Glutamatergic neuron (in vitro differentiated cells): ENCODE data around the gene PLA2G4A. TPM values are rescaled to one million over a fixed set of nuclear protein-coding genes. Genes with fewer than 3 reads are reported as not detected.

ENCODE experiments used
- DNase-seq: peaks from one replicate; pipeline ENCODE4 v3.0.0; 2022
- H3K27ac Mint-ChIP-seq: one replicate; pipeline ENCODE4 v1.8.0; 2020; ENCODE audit warnings: mild to moderate bottlenecking, mixed read lengths, inconsistent platforms; ENCODE audit not compliant: unreplicated experiment
- H3K27me3 Mint-ChIP-seq: one replicate; pipeline ENCODE4 v1.8.0; 2020; ENCODE audit warnings: mild to moderate bottlenecking, moderate library complexity, mixed read lengths, inconsistent platforms; ENCODE audit not compliant: unreplicated experiment
- H3K36me3 Mint-ChIP-seq: one replicate; pipeline ENCODE4 v1.8.0; 2020; ENCODE audit warnings: mild to moderate bottlenecking, mixed read lengths, inconsistent platforms; ENCODE audit not compliant: unreplicated experiment
- H3K4me1 Mint-ChIP-seq: one replicate; pipeline ENCODE4 v1.8.0; 2020; ENCODE audit warnings: mild to moderate bottlenecking, low read depth, mixed read lengths, inconsistent platforms; ENCODE audit not compliant: unreplicated experiment
- H3K4me3 Mint-ChIP-seq: one replicate; pipeline ENCODE4 v1.8.0; 2020; ENCODE audit warnings: mild to moderate bottlenecking, mixed read lengths, inconsistent platforms; ENCODE audit not compliant: unreplicated experiment
- H3K9me3 Mint-ChIP-seq: one replicate; pipeline ENCODE4 v1.8.0; 2020; ENCODE audit warnings: mild to moderate bottlenecking, moderate library complexity, mixed read lengths, inconsistent platforms; ENCODE audit not compliant: unreplicated experiment
- CTCF ChIP-seq: fragments of 200-600 bp; sonication (generic); IDR thresholded peaks from one replicate; pipeline ENCODE4 v1.5.0; 2021; ENCODE audit not compliant: partially characterized antibody, unreplicated experiment
- total RNA-seq: library from RNA; stranded (reverse); fragmentation: NEBNext Ultra II Directional; extraction: Animal tissue kit (Norgen Biotek cat#: 25700); gene quantifications from one replicate; pipeline ENCODE4 v1.2.1, GENCODE V29; 2021; ENCODE audit not compliant: unreplicated experiment

The PLA2G4A gene
- total RNA-seq, 1 donor from 2014 or later = not detected

GRCh38 chr1:186854102-186854501, 25.4 kb downstream of the PLA2G4A start:
- Mint-ChIP-seq H3K27ac (no peak overlapping the region), H3K9me3 (peaks cover 3% of the 10 kb centered on the region), H3K27me3 (no peaks in the 10 kb centered on the region), H3K36me3 (no peaks in the 10 kb centered on the region), H3K4me1 (no peaks in the 10 kb centered on the region), H3K4me3 (no peak overlapping the region)
- no peak for DNase-seq
- TF ChIP-seq CTCF = no peak

GRCh38 chr1:186858923-186859322, 30.2 kb downstream of the PLA2G4A start:
- Mint-ChIP-seq H3K9me3 (peaks cover 3% of the 10 kb centered on the region), H3K27ac (no peak overlapping the region), H3K4me3 (no peak overlapping the region), H3K4me1 (no peaks in the 10 kb centered on the region), H3K36me3 (no peaks in the 10 kb centered on the region), H3K27me3 (no peaks in the 10 kb centered on the region)
- no peak for DNase-seq
- no peak for TF ChIP-seq CTCF

- Mint-ChIP-seq H3K4me3 (no peak overlapping the region), H3K27ac (no peak overlapping the region), H3K4me1 (no peaks in the 10 kb centered on the region), H3K27me3 (no peaks in the 10 kb centered on the region), H3K9me3 (peaks cover 3% of the 10 kb centered on the region), H3K36me3 (no peaks in the 10 kb centered on the region)
- no peak for TF ChIP-seq CTCF
- no peak for DNase-seq
Measured at GRCh38 chr1:186859995-186860394, 31.2 kb downstream of the PLA2G4A start.

GRCh38 chr1:186864296-186864695, 35.5 kb downstream of the PLA2G4A start:
- Mint-ChIP-seq H3K4me3 (no peak overlapping the region), H3K9me3 (no peaks in the 10 kb centered on the region), H3K4me1 (no peaks in the 10 kb centered on the region), H3K27ac (no peak overlapping the region), H3K27me3 (no peaks in the 10 kb centered on the region), H3K36me3 (no peaks in the 10 kb centered on the region)
- no peak for DNase-seq
- no peak for TF ChIP-seq CTCF

GRCh38 chr1:186865253-186865652, 36.5 kb downstream of the PLA2G4A start:
- no peaks in the 10 kb centered on the region for H3K9me3 Mint-ChIP-seq
- no peak overlapping the region for H3K4me3 Mint-ChIP-seq
- H3K27me3 Mint-ChIP-seq = no peaks in the 10 kb centered on the region
- TF ChIP-seq CTCF = no peak
- DNase-seq = no peak
- no peaks in the 10 kb centered on the region for H3K4me1 Mint-ChIP-seq
- H3K27ac Mint-ChIP-seq = no peak overlapping the region
- H3K36me3 Mint-ChIP-seq = no peaks in the 10 kb centered on the region
